K562 (cell line): ENCODE results near the gene INTS1. TPM values are rescaled to one million over a fixed set of nuclear protein-coding genes. Genes with fewer than 3 reads are reported as not detected.

Experiments used
- ATAC-seq: fragments of 200-7000 bp; cut with Tn5 transposase; 3 replicates; pipeline ENCODE4 v1.9.1; 2020; ENCODE audit warnings: moderate library complexity
- BruUV-seq: library from RNA; stranded (reverse); fragments of 400-500 nt; replicated peaks from 2 replicates; lab custom pipeline; 2021; lab: Mats Ljungman, UMichigan
- CTCF ChIA-PET: fragments of 300-600 bp; formaldehyde crosslinking; extraction: SDS; loops from one replicate; lab custom pipeline; 2021; ENCODE audit warnings: low intra/inter-chr PET ratio; lab: Yijun Ruan, JAX
- POLR2A ChIA-PET: fragments of 300-600, 350-650 bp; sonication (Branson Sonifier 250); formaldehyde crosslinking; extraction: SDS; loops from one replicate; lab custom pipeline; 2021; ENCODE audit warnings: antibody characterized with exemption, inconsistent platforms; lab: Yijun Ruan, JAX
- DNase-seq, 4 experiments: peaks; one replicate each; pipeline versions ENCODE4 v3.0.0 to v3.0.0-alpha.2; 2011 to 2018; ENCODE audit warnings: low spot score in 3 of 4, mixed read lengths in 3 of 4; ENCODE audit errors: extremely low read depth in 1 of 4
- FAIRE-seq: peaks from 2 replicates; lab custom pipeline; 2011; peaks lifted over from hg19 to GRCh38; lab: Jason Lieb, UNC
- H2AFZ ChIP-seq: 2 replicates; pipeline ENCODE4 v1.6.0; 2011; ENCODE audit warnings: low read depth, low read length, control low read depth, inconsistent platforms
- H3K27ac ChIP-seq: fragments of 200-600 bp; 3 replicates; pipeline ENCODE4 v1.8.0; 2011; ENCODE audit warnings: low read depth, mild to moderate bottlenecking, control low read depth, inconsistent platforms, low read length, moderate library complexity, mixed read lengths; ENCODE audit errors: extremely low read depth
- H3K27me3 ChIP-seq, 2 experiments: fragments of 300-600 bp in 1 of 2; 2 replicates in 1 of 2; 3 replicates in 1 of 2; pipeline versions ENCODE4 v1.6.0 to v1.8.0; 2011; ENCODE audit warnings: inconsistent platforms in 2 of 2, low read length in 2 of 2, mild to moderate bottlenecking in 1 of 2, mixed read lengths in 1 of 2, moderate library complexity in 1 of 2; ENCODE audit not compliant: control insufficient read depth in 2 of 2, insufficient read depth in 2 of 2
- H3K36me3 ChIP-seq: fragments of 300-600 bp; 3 replicates; pipeline ENCODE4 v1.8.0; 2011; ENCODE audit warnings: mild to moderate bottlenecking, low read length, inconsistent platforms; ENCODE audit not compliant: control insufficient read depth, insufficient read depth
- H3K4me1 ChIP-seq, 2 experiments: fragments of 200-600 bp in 1 of 2; replicated peaks in 1 of 2; 2 replicates in 1 of 2; 3 replicates in 1 of 2; pipeline versions ENCODE4 v1.5.1 to v1.8.0; 2011; ENCODE audit warnings: inconsistent platforms in 2 of 2, low read length in 2 of 2, mild to moderate bottlenecking in 1 of 2, mixed read lengths in 1 of 2, moderate library complexity in 1 of 2; ENCODE audit not compliant: control insufficient read depth in 2 of 2, insufficient read depth in 2 of 2
- H3K4me2 ChIP-seq: 2 replicates; pipeline ENCODE4 v1.6.1; 2011; ENCODE audit warnings: low read length, control low read depth, inconsistent platforms, mixed read lengths; ENCODE audit not compliant: insufficient read depth
- H3K4me3 ChIP-seq: fragments of 200-600 bp; sonication (generic), shearing (Covaris generic); 2 replicates; pipeline ENCODE4 v1.5.1; 2016; ENCODE audit warnings: control low read depth, inconsistent platforms
- H3K79me2 ChIP-seq: fragments of 200-600 bp; 3 replicates; pipeline ENCODE4 v1.8.0; 2011; ENCODE audit warnings: low read length, inconsistent platforms; ENCODE audit not compliant: control insufficient read depth, insufficient read depth
- H3K9ac ChIP-seq, 2 experiments: 2 replicates each; pipeline versions ENCODE4 v1.6.0 to v1.6.1; 2011; ENCODE audit warnings: low read depth in 2 of 2, low read length in 2 of 2, control low read depth in 1 of 2, inconsistent platforms in 1 of 2, mild to moderate bottlenecking in 1 of 2, mixed read lengths in 1 of 2; ENCODE audit not compliant: insufficient read depth in 1 of 2
- H3K9me1 ChIP-seq: one replicate; pipeline ENCODE4 v1.6.0; 2011; ENCODE audit warnings: inconsistent platforms, mild to moderate bottlenecking, low read length, moderate library complexity; ENCODE audit not compliant: control insufficient read depth, insufficient read depth
- H3K9me3 ChIP-seq: replicated peaks from 2 replicates; pipeline ENCODE4 v1.5.1; 2011; ENCODE audit warnings: low read depth, low read length, inconsistent platforms; ENCODE audit not compliant: control insufficient read depth, insufficient read depth
- H4K20me1 ChIP-seq: replicated peaks from 2 replicates; pipeline ENCODE4 v1.6.1; 2011; ENCODE audit warnings: low read length, inconsistent platforms, mixed read lengths; ENCODE audit not compliant: control insufficient read depth, insufficient read depth
- BHLHE40 ChIP-seq: IDR thresholded peaks from 2 replicates; pipeline ENCODE4 v1.6.1; 2011; ENCODE audit warnings: low read length, improper control_type of control experiment
- BMI1 ChIP-seq: fragments of 150-350 bp; IDR thresholded peaks from 2 replicates; pipeline ENCODE4 v1.6.1; 2014; ENCODE audit warnings: low read length
- CHCHD3 ChIP-seq: fragments of 250-450 bp; sonication (Bioruptor Pico); IDR thresholded peaks from 2 replicates; pipeline ENCODE4 v2.1.2; 2022; ENCODE audit warnings: mild to moderate bottlenecking
- HLTF ChIP-seq: fragments of 450-650 bp; IDR thresholded peaks from 2 replicates; pipeline ENCODE4 v1.6.1; 2016
- HNRNPL ChIP-seq: fragments of 200-400 bp; formaldehyde crosslinking; IDR thresholded peaks from 2 replicates; pipeline ENCODE4 v1.6.1; 2017; ENCODE audit warnings: low read depth, mild to moderate bottlenecking, low read length
- IFI16 ChIP-seq: fragments of 250-450 bp; sonication (Bioruptor Pico); IDR thresholded peaks from 2 replicates; pipeline ENCODE4 v2.1.2; 2022; ENCODE audit warnings: mild to moderate bottlenecking, inconsistent platforms
- ILF3 ChIP-seq: fragments of 450-650 bp; IDR thresholded peaks from 2 replicates; pipeline ENCODE4 v1.6.1; 2018; ENCODE audit warnings: antibody characterized with exemption, mild to moderate bottlenecking, moderate library complexity, borderline replicate concordance
- MEF2A ChIP-seq: IDR thresholded peaks from 2 replicates; pipeline ENCODE4 v1.6.1; 2011; ENCODE audit warnings: low read depth, mild to moderate bottlenecking, low read length, moderate library complexity; ENCODE audit not compliant: control insufficient read depth
- SAFB ChIP-seq: fragments of 200-400 bp; formaldehyde crosslinking; IDR thresholded peaks from 2 replicates; pipeline ENCODE4 v1.6.1; 2017; ENCODE audit warnings: low read depth, low read length, borderline replicate concordance
- STAT5A ChIP-seq: IDR thresholded peaks from 2 replicates; pipeline ENCODE4 v1.6.1; 2012; ENCODE audit warnings: low read length, inconsistent platforms, borderline replicate concordance
- XRCC4 ChIP-seq: IDR thresholded peaks from one replicate; pipeline ENCODE4 v1.6.1; 2011; ENCODE audit not compliant: insufficient read depth, insufficient read length; ENCODE audit errors: extremely low read depth
- ZFP36 ChIP-seq: fragments of 150-350 bp; IDR thresholded peaks from 2 replicates; pipeline ENCODE4 v1.6.1; 2018; ENCODE audit warnings: low read length, low read depth; ENCODE audit not compliant: partially characterized antibody
- ZNF212 ChIP-seq: fragments of 450-650 bp; formaldehyde crosslinking; IDR thresholded peaks from 2 replicates; pipeline ENCODE4 v1.4.0; 2020; ENCODE audit warnings: mild to moderate bottlenecking
- ZNF586 ChIP-seq: fragments of 450-650 bp; formaldehyde crosslinking; conservative IDR thresholded peaks from 2 replicates; pipeline ENCODE4 v1.4.0; 2020; ENCODE audit warnings: mild to moderate bottlenecking, moderate library complexity
- ZNF696 ChIP-seq: fragments of 250-450 bp; sonication (Bioruptor Pico); conservative IDR thresholded peaks from 2 replicates; pipeline ENCODE4 v1.4.0; 2020; ENCODE audit warnings: mild to moderate bottlenecking, moderate library complexity
- WGBS: fragments of 100-300 bp; shearing (Covaris generic); methylation state at CpG from one replicate; pipeline ENCODE4 v1.1.6; 2016; ENCODE audit warnings: low coverage, mixed read lengths; ENCODE audit not compliant: insufficient coverage; ENCODE audit errors: missing lambda C conversion rate; 5-methylcytosine and 5-hydroxymethylcytosine counted together
- in situ Hi-C: fragments of 300-500 bp; cut with MboI; formaldehyde crosslinking; loops from 4 replicates; pipeline ENCODE4 v1.15.0; 2018; ENCODE audit warnings: inconsistent platforms, mixed read lengths
- intact Hi-C: fragments of 100-400 bp; cut with micrococcal nuclease; formaldehyde crosslinking; loops from 2 replicates; pipeline ENCODE4 v1.14.2; 2022
- polyA plus RNA-seq, 8 experiments: library from polyadenylated mRNA; depleted of rRNA in 4 of 8; stranded (reverse) in 5 of 8; unstranded in 3 of 8; fragments of >200 nt; fragmentation: Nextera tagmentation in 2 of 8; fragmentation: Illumina TruSeq in 1 of 8; extraction: Ambion mirVana in 2 of 8; extraction: Trizol in 1 of 8; gene quantifications; 2 replicates each; pipeline versions ENCODE4 v1.2.1 to v1.2.3, GENCODE V29; 2011 to 2014; ENCODE audit warnings: inconsistent platforms in 1 of 8, missing spikeins in 1 of 8
- total RNA-seq, 7 experiments: library from RNA; depleted of rRNA in 6 of 7; stranded (reverse); fragments of >200 nt in 6 of 7; fragmentation: Illumina TruSeq in 2 of 7; extraction: Trizol in 2 of 7; gene quantifications; 2 replicates each; pipeline versions ENCODE4 v1.2.1 to v1.2.3, GENCODE V29; 2011 to 2021; ENCODE audit warnings: low replicate concordance in 1 of 7
- TF ChIP-seq, protein P1 (sequence below), 3 experiments: IDR thresholded peaks in 2 of 3; conservative IDR thresholded peaks in 1 of 3; 2 replicates each; pipeline ENCODE4 v1.5.1; 2011 to 2012; ENCODE audit warnings: low read length in 3 of 3, mild to moderate bottlenecking in 3 of 3, control low read depth in 2 of 3, improper control_type of control experiment in 1 of 3, inconsistent platforms in 1 of 3, low read depth in 1 of 3, mixed read lengths in 1 of 3, moderate library complexity in 1 of 3; ENCODE audit not compliant: insufficient read depth in 2 of 3

Gene INTS1
- total and polyA plus RNA-seq, 9 of the 15 experiments (the other 6 are each of a cell fraction or from before 2014, with no cell fraction given), result 0.34 to 119 (median 18.5) TPM

DNA sequence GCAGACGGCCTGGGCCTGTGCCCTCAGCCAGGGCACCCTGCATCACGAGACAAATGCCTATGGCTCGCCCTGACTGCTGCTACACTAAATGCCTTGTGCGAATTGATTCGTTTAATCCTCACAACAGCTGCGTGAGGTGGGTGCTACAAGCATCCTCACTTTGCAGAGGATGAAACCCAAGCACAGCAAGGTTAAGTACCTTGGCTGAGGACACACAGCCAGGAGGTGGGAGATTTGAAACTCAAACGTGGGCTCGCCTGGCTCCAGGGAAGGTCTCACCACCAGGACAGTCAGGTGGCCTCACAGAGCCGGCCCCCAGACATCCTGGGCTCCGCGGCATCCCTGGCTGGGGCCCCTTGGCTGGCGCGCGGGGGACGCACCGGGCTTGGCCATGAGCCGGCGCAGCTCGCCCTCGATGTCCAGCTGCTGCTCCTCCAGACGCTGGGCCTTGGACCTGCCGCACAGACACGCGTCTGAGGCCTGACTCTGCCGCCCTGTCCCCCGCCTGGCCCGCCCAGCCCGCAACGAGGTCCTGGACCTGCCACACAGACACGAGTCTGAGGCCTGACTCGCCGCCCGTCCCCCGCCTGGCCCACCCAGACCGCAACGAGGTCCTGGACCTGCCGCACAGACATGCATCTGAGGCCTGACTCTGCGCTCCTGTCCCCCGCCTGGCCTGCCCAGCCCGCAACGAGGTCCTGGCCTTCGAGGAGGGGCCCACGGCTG is 66.9 kb downstream of the INTS1 start:
- TF ChIP-seq ZNF586 (CRISPR knock-in tag) (no peak), ZFP36 (peak; percentile 56), CHCHD3 (CRISPR knock-in tag) (no peak), ILF3 (no peak)
- WGBS, result 92% methylated on average over 22 of the region's 43 CpGs

DNA sequence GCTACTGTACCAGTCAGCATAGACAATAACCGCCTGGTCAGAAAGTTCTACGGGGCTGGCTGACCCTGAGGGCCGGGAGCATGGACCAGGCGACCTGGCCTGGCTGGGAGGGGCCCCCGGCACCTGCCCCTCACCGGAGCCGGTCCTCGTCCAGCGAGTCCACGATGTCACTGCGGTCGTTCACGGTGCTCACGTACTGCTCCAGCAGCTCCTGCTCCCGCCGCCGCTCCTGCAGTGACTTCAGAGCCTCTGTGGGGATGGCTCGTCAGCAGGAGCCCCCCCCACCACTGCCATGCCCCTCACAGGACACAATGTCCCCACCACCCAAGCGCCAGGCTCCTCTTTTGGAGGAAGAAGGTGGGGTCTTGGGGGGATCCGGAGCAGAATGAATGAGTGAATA is 67.6 kb downstream of the INTS1 start:
- TF ChIP-seq, protein P1, sequence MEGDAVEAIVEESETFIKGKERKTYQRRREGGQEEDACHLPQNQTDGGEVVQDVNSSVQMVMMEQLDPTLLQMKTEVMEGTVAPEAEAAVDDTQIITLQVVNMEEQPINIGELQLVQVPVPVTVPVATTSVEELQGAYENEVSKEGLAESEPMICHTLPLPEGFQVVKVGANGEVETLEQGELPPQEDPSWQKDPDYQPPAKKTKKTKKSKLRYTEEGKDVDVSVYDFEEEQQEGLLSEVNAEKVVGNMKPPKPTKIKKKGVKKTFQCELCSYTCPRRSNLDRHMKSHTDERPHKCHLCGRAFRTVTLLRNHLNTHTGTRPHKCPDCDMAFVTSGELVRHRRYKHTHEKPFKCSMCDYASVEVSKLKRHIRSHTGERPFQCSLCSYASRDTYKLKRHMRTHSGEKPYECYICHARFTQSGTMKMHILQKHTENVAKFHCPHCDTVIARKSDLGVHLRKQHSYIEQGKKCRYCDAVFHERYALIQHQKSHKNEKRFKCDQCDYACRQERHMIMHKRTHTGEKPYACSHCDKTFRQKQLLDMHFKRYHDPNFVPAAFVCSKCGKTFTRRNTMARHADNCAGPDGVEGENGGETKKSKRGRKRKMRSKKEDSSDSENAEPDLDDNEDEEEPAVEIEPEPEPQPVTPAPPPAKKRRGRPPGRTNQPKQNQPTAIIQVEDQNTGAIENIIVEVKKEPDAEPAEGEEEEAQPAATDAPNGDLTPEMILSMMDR (IDR thresholded peaks at IDR 0.05 in 2 of 3, conservative IDR thresholded peaks at IDR 0.05 in 1 of 3; ENCODE audit: insufficient read depth in 2 of 3, low read depth in 1 of 3, low read length in 3 of 3), result no peak
- TF ChIP-seq HLTF (no peak), ZNF212 (CRISPR knock-in tag) (no peak), XRCC4 (no peak), SAFB (no peak), HNRNPL (no peak), IFI16 (CRISPR knock-in tag) (no peak), MEF2A (no peak), BMI1 (no peak), BHLHE40 (no peak), ZNF696 (CRISPR knock-in tag) (no peak), STAT5A (no peak)
- no peak for DNase-seq
- H3K4me2 ChIP-seq, result no peak overlapping the region
- 98% methylated on average over 6 of the region's 20 CpGs for WGBS
- ATAC-seq, result no peak
- H3K36me3 ChIP-seq, result peaks cover 72% of the 10 kb centered on the region
- peaks cover 12% of the 10 kb centered on the region; the same call in 1 of the 2 replicates for H4K20me1 ChIP-seq
- ChIA-PET CTCF (no interaction called here), POLR2A (no interaction called here)
- H3K9me1 ChIP-seq, result peaks cover 3% of the 10 kb centered on the region
- no peaks in the 10 kb centered on the region for H3K9me3 ChIP-seq
- in situ Hi-C loops, result no loop called here
- no peak overlapping the region for H3K4me3 ChIP-seq
- H3K9ac ChIP-seq, result no peak overlapping the region; a peak in 1 of 4 replicates
- no peak for FAIRE-seq
- peaks cover 0 to 63% of the 10 kb centered on the region in 2 experiments; a peak in 2 of 5 replicates for H3K4me1 ChIP-seq
- no peaks in the 10 kb centered on the region for H3K79me2 ChIP-seq
- BruUV-seq, result no TSS peak
- H2AFZ ChIP-seq, result no peak overlapping the region
- no peaks in the 10 kb centered on the region for H3K27me3 ChIP-seq
- intact Hi-C loops, result no loop called here
- no peak overlapping the region for H3K27ac ChIP-seq

More for the DNA sequence above, 66.9 kb downstream of the INTS1 start:
- CTCF ChIA-PET, result no interaction called here
- H3K27ac ChIP-seq, result no peak overlapping the region
- BruUV-seq, result no TSS peak
- ATAC-seq (no peak), DNase-seq (no peak), FAIRE-seq (no peak)
- peak overlapping the region in 1 of 2 experiments; percentile 58; a peak in 2 of 4 replicates for H3K9ac ChIP-seq
- no peaks in the 10 kb centered on the region for H3K27me3 ChIP-seq
- H3K4me3 ChIP-seq, result no peak overlapping the region
- intact Hi-C loops (no loop called here), in situ Hi-C loops (no loop called here)
- H3K9me1 ChIP-seq, result no peaks in the 10 kb centered on the region
- peaks cover 7% of the 10 kb centered on the region; the same call in 1 of the 2 replicates for H4K20me1 ChIP-seq
- H3K4me1 ChIP-seq, result peaks cover 0 to 62% of the 10 kb centered on the region in 2 experiments; a peak in 2 of 5 replicates
- H2AFZ ChIP-seq, result no peak overlapping the region
- POLR2A ChIA-PET, result interaction anchor here (0.6 to 0.9 kb wide), 2 partner anchors 11 to 14 kb away, joined by 3 to 4 read pairs; no protein-coding TSS in a partner anchor
- no peak overlapping the region for H3K4me2 ChIP-seq
- H3K36me3 ChIP-seq, result peaks cover 79% of the 10 kb centered on the region
- H3K9me3 ChIP-seq, result no peaks in the 10 kb centered on the region
- no peaks in the 10 kb centered on the region for H3K79me2 ChIP-seq
